Measurements from ENCODE around the gene BRD1. TPM values are rescaled to one million over a fixed set of nuclear protein-coding genes. Genes with fewer than 3 reads are reported as not detected.

Gene BRD1
- total RNA-seq, 4 donors from 2014 or later: 43.4 to 70.5 (median 50.3) TPM

- no peaks in the 10 kb centered on the region for H3K36me3 ChIP-seq
- no peak for DNase-seq
- H3K9me3 ChIP-seq: peaks cover 21 to 25% of the 10 kb centered on the region in 2 donors
- H3K27ac ChIP-seq: no peak overlapping the region
- 84 to 100% methylated on average over 2 to 3 of the region's 3 CpGs for WGBS, 2 donors (ENCODE audit: low coverage in 1 of 2)
- in situ Hi-C loops (cut with MboI; ENCODE audit: low pct_ligation_motif_present in 1 of 4, low pct_unique_long_range_greater_than_20kb in 1 of 4, low sequenced_read_pairs in 3 of 4): no loop called here
- H3K4me1 ChIP-seq: no peaks in the 10 kb centered on the region
- H3K27me3 ChIP-seq: peaks cover 18% of the 10 kb centered on the region
- TF ChIP-seq CTCF (IDR thresholded peaks at IDR 0.05) (no peak), EP300 (IDR thresholded peaks at IDR 0.05; ENCODE audit: low read depth) (no peak)
- intact Hi-C loops (cut with DNase I; ENCODE audit: low total_unique reads): no loop called here
- no peak overlapping the region for H3K4me3 ChIP-seq
These were observed 80.5 kb downstream of the BRD1 start for GRCh38 chr22:49747130-49747529.

GRCh38 chr22:49746065-49746464 lies 81.6 kb downstream of the BRD1 start:
- in situ Hi-C loops (cut with MboI; ENCODE audit: low pct_ligation_motif_present in 1 of 4, low pct_unique_long_range_greater_than_20kb in 1 of 4, low sequenced_read_pairs in 3 of 4): no loop called here
- Histone ChIP-seq H3K4me3 (no peak overlapping the region), H3K9me3 (peaks cover 21 to 25% of the 10 kb centered on the region in 2 donors), H3K27me3 (peaks cover 18% of the 10 kb centered on the region), H3K27ac (no peak overlapping the region), H3K4me1 (no peaks in the 10 kb centered on the region), H3K36me3 (no peaks in the 10 kb centered on the region)
- DNase-seq: no peak
- WGBS, 2 donors (ENCODE audit: low coverage in 1 of 2): 62 to 83% methylated on average over 2 to 3 of the region's 3 CpGs
- no peak for TF ChIP-seq CTCF (IDR thresholded peaks at IDR 0.05)
- TF ChIP-seq POLR2AphosphoS5 (IDR thresholded peaks at IDR 0.05): no peak
- TF ChIP-seq POLR2A (IDR thresholded peaks at IDR 0.05): no peak
- no peak for TF ChIP-seq EP300 (IDR thresholded peaks at IDR 0.05; ENCODE audit: low read depth)
- intact Hi-C loops (cut with DNase I; ENCODE audit: low total_unique reads): no loop called here

GRCh38 chr22:49740242-49740641 lies 87.4 kb downstream of the BRD1 start:
- in situ Hi-C loops (cut with MboI; ENCODE audit: low pct_ligation_motif_present in 1 of 4, low pct_unique_long_range_greater_than_20kb in 1 of 4, low sequenced_read_pairs in 3 of 4): no loop called here
- DNase-seq: no peak
- Histone ChIP-seq H3K27ac (no peak overlapping the region), H3K27me3 (peaks cover 14% of the 10 kb centered on the region), H3K36me3 (no peaks in the 10 kb centered on the region), H3K4me1 (no peaks in the 10 kb centered on the region), H3K4me3 (no peak overlapping the region), H3K9me3 (peaks cover 7 to 10% of the 10 kb centered on the region in 2 donors)
- intact Hi-C loops (cut with DNase I; ENCODE audit: low total_unique reads): no loop called here
- WGBS, 2 donors (ENCODE audit: low coverage in 1 of 2): 40 to 70% methylated on average over 3 to 7 of the region's 7 CpGs
- TF ChIP-seq EP300 (IDR thresholded peaks at IDR 0.05; ENCODE audit: low read depth): no peak
- TF ChIP-seq POLR2A (IDR thresholded peaks at IDR 0.05): no peak
- TF ChIP-seq CTCF (IDR thresholded peaks at IDR 0.05): no peak
- no peak for TF ChIP-seq POLR2AphosphoS5 (IDR thresholded peaks at IDR 0.05)

GRCh38 chr22:49739138-49739537 lies 88.5 kb downstream of the BRD1 start:
- TF ChIP-seq POLR2AphosphoS5 (IDR thresholded peaks at IDR 0.05): no peak
- TF ChIP-seq POLR2A (IDR thresholded peaks at IDR 0.05): no peak
- TF ChIP-seq CTCF (IDR thresholded peaks at IDR 0.05): no peak
- no peak for TF ChIP-seq EP300 (IDR thresholded peaks at IDR 0.05; ENCODE audit: low read depth)
- in situ Hi-C loops (cut with MboI; ENCODE audit: low pct_ligation_motif_present in 1 of 4, low pct_unique_long_range_greater_than_20kb in 1 of 4, low sequenced_read_pairs in 3 of 4) (no loop called here), intact Hi-C loops (cut with DNase I; ENCODE audit: low total_unique reads) (no loop called here)
- Histone ChIP-seq H3K4me1 (no peaks in the 10 kb centered on the region), H3K4me3 (no peak overlapping the region), H3K36me3 (no peaks in the 10 kb centered on the region), H3K27ac (no peak overlapping the region), H3K9me3 (peaks cover 0 to 3% of the 10 kb centered on the region in 2 donors), H3K27me3 (peaks cover 21% of the 10 kb centered on the region)
- WGBS, 2 donors (ENCODE audit: low coverage in 1 of 2): 70 to 83% methylated on average over 1 to 2 of the region's 2 CpGs
- no peak for DNase-seq

Measured in transverse colon (tissue), 4 donors.